GM21737 (cell line): ENCODE measurements around the gene SORBS1.

Experiments used
- ATAC-seq: cut with Tn5 transposase; IDR thresholded peaks from one replicate; pipeline ENCODE4 v1.9.1; 2021; ENCODE audit warnings: mild to moderate bottlenecking, moderate library complexity; ENCODE audit not compliant: unreplicated experiment

Gene SORBS1

GRCh38 chr10:95517536-95518454, 43.4 kb downstream of the SORBS1 start:
- ATAC-seq = no peak

- no peak for ATAC-seq
Measured at GRCh38 chr10:95516774-95517373, 44.3 kb downstream of the SORBS1 start.

GRCh38 chr10:95513941-95514392, 47.2 kb downstream of the SORBS1 start:
- no peak for ATAC-seq

- ATAC-seq = no peak
Measured at GRCh38 chr10:95513008-95513589, 48.1 kb downstream of the SORBS1 start.

DNA sequence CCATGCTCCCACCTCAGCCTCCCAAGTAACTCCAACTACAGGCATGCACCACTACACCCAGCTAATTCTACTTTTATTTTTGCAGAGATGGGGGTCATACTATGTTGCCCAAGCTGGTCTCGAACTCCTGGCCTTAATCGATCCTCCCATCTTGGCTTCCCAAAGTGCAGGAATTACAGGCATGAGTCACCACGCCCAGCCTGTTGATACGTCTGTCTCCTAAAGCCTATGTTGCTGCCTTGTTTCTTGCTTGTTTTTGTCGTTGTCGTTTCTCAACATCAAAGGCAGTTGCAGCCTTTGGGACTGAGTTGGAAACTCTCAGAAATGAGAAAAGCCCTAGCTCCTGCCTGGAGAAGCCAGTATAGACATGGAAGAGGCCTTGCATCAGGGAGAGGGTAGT, 49.9 kb downstream of the SORBS1 start:
- ATAC-seq = no peak

DNA sequence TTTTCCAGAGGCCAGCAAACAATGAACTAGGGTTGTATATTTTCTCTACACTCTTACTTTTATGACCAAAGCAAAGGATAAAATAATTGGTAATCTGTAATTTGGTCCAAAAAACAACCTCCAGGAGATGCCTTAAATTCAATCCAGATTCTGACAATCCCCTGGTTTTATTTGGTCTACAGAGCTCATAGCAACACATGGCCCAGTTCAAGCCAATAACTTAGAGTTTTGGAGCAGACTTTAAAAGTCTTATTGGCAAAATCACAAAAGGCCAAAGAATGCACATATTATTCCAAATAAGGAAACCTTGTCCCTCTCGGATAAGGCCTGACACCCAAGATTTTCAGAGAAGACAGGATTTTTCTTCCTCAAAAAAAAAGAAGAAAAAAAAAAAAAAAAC, 51.9 kb downstream of the SORBS1 start:
- ATAC-seq = no peak

GRCh38 chr10:95508730-95509129, 52.4 kb downstream of the SORBS1 start:
- ATAC-seq = no peak

GRCh38 chr10:95506056-95506737, 55.0 kb downstream of the SORBS1 start:
- no peak for ATAC-seq

DNA sequence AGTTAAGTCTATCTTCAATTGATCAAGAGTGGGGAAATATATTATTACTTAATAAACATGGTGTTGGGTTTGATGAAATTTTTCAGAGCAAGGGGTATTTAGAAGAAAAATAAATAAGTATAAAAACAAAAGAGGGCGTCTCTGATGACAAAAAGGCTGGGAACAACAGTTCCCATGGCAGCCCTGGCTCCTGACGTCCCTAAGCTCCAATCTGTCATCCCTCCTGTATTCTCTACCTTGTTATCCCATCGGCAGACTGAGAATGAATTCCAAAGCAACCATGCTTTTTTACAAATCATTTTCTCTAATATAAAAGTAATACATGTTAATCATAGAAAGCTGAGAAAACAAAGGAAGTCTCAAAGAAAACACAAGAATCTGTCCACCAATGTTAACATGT, 55.5 kb downstream of the SORBS1 start:
- ATAC-seq = no peak

DNA sequence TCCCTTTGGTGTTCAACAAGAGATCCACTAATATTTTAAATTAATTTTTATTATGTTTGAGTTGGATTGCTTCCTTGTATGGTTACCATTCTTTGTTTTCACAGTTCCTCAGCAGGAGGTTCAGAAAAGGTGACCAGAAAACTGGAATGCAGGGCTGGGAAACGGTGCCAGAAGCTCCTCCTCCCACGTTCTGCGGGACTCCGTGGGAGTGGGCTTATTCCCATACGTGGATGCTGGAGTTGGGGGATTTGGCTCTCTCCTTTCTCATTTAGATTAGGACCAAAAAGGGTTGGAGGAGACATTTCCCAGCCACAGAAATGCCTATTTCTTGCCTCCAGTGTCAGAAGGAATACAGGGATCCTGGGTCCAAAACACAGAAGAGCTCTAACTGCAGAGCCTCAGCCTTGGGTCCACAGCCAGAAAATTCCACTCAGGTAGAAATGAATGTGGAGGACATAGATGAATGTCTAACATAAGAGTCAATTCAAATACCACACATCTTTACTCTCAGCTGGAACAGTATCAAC, 56.0 kb downstream of the SORBS1 start:
- no peak for ATAC-seq

GRCh38 chr10:95504246-95504691, 56.9 kb downstream of the SORBS1 start:
- ATAC-seq = no peak

- no peak for ATAC-seq
Measured at GRCh38 chr10:95503526-95503925, 57.6 kb downstream of the SORBS1 start.

DNA sequence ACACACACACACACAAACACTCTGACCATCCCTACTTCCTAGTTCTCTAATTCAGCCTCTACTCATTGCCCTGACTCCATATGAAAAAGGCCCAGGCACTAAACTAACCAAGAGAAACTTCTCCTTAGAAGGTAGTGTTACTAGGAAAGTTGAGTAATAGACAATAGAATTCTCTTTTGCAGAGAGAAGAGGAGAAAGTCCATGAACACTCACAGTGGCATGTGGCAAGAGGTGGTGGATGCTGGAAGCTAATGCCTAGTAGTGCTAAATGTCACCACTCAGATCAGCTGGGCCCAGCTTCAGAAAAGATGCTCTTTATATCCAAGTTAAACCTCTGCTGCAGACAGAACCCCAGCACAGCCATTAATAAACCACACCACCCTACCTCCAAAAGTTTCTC, 58.2 kb downstream of the SORBS1 start:
- ATAC-seq = no peak

DNA sequence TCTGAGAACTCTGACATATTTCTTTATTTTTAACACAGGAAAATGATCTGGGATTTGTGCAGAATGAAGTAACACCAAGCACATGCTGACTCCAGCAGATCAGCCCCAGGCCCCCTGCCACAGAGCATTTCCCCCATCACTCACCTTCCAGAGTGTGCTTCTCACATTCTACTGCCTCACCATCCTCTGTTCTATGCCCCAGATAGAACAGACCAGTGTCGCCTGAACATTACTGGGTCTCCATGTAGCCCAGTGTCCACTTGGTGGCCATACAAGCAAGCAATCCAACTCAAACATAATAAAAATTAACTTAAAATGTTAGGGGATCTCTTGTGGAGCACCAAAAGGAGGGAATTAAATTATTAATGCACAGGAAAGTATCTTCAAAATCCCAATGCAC, 58.8 kb downstream of the SORBS1 start:
- no peak for ATAC-seq

DNA sequence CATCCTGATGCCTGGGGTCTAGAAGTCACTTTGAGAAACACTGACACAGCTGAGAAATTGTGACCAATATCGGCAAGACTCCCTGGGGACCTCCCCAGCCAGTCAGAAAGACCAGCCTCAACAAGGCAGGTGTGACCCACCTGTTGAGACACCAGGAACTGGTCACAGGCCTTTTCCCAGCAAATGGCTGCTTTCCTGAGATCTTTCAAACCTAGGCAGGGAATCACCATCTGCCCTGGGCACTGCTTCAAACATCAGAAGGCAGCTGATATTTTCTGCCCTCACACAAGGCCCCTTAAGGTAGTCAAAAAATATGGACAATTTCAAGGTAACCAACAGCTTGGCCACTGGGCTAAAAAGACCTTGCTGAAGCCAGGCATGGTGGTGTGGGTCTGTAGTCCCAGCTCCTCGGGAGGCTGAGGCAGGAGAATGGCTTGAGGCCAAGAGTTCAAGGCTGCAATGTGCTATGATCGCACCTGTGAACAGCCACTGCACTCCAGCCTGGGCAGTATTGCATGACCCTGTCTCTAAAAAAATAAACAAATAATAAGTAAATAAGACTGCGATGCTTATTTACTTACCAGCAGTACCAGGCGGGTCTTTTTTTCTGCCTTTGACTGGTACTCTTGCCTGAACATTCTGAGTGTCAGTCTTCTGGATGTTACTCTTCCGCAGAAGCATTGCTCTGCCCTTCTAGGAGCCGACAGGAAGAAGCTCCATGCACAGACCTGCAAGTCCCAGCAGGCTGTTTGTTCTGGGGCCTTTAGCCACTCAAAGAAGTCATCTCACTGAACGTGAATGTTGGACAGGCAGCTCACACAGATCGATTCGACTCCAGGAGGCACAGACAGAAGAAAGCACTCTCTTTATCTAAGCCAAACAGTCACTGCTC, 59.7 kb downstream of the SORBS1 start:
- no peak for ATAC-seq

GRCh38 chr10:95500649-95501048, 60.5 kb downstream of the SORBS1 start:
- no peak for ATAC-seq

DNA sequence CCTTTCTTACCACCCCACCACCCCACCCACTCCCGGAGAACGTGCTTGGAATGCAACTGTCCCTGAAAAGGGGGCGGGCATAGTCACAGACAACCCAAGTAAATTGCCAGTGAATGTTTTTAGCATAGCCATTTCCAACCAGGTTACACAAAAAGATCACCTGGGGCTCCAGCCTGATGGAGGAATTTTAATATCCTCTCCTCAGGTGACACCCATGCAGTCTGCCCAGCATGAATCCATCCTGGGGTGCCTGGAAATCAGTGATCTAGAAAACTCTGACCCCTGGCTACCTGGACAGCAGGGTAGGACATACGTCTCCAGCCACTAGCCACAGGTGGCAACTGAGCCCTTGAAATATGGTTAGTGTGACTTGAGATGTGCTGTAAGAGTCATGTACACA, 61.1 kb downstream of the SORBS1 start:
- ATAC-seq = no peak

DNA sequence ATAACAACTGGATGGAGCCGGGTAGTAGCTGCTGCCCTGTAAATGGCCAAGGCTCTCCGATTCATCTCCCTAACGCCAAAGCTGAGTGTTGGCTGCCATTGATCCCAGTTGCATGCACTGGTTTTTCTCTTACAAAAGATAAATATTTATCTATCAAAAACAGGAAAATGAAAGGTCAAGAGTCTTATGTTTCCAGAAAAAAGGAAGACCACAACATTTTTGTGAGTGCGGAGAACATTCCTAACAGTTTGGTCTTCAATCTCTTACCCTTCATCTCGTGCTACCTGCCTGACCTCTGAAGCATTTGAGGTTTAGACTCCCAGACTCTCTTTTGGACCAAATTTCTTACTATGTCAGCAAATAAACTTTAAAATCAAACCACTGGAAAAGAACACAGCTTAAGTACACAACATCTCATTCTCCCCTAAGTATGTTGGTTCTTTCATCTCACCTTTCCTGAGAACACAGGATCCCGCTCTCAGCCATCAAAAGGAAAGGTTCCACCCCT, 61.6 kb downstream of the SORBS1 start:
- no peak for ATAC-seq

DNA sequence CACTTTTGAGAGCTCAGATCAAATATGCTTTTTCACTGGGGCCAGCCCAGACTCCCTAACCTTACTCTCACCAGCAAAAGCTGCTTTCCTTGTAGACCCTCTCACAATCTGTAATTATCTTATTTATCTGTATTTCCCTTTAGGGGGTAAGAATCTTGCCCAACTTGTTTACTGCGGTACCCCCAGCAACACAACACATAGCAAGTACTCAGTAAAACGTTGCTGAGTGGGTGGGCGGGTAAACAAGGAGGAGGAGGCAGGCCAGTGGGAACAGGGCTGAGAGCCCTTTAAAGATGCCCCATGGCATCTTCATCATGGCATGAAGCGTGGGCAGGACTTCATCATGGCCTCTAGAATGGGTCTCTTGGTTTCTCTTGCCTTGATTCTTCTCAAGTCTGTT, 64.2 kb downstream of the SORBS1 start:
- ATAC-seq = no peak
